Measurements from ENCODE around the gene GRIK4. TPM values are rescaled to one million over a fixed set of nuclear protein-coding genes. Genes with fewer than 3 reads are reported as not detected.
A peak's percentile ranks its signal among the peaks of the same experiment; 100 is the strongest.

Gene GRIK4
- total and polyA plus RNA-seq, 2 of the 4 experiments (the other 2 are of a cell fraction), result 0.18 to 0.38 TPM

DNA sequence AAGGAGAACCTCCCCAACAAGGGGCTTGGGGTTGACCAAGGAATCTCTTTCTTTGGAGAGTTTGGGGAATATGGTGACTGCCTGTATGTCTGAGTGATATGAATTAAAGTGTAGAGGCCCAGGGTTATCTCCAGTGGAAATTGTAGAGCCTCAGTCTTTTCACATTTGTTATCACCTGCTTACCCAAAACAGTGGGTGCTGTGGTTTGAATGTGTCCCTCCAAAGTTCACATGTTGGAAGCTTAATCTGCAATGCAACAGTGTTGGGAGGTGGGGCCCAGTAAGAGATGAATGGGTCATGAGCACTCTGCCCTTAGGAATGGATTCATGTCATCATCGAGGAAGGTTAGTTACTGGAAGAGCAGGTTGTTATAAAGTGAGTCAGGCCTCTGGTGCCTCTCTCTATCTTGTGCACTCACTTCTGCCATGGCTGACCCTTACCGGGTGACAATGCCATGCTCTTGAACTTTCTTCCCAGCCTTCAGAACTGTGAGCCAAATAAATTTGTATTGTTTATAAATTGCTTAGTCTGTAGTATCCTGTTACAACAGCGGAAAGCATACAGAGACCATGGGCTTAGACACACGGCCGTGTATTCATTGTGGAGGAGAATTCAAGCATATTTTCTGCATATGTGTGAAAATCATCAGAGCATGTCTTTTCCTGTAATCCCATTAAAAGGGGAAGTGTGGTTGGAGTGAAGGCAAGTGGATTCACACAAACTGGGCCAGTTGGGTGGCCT, 398.3 kb downstream of the GRIK4 start:
- Histone ChIP-seq H4K20me1 (ENCODE audit: insufficient read depth, low read length) (no peaks in the 10 kb centered on the region), H3K18ac (ENCODE audit: low read depth, low read length) (no peak overlapping the region), H2BK15ac (ENCODE audit: low read depth, low read length) (no peak overlapping the region), H2BK5ac (ENCODE audit: low read depth, low read length, poor library complexity, severe bottlenecking) (no peak overlapping the region), H3K9me3 (ENCODE audit: control insufficient read depth, insufficient read depth, low read length) (no peaks in the 10 kb centered on the region), H2AFZ (replicated peaks; ENCODE audit: low read length, poor library complexity) (no peak overlapping the region), H4K5ac (ENCODE audit: low read depth, low read length) (no peak overlapping the region), H3K4me2 (ENCODE audit: low read depth, low read length) (no peak overlapping the region), H4K91ac (ENCODE audit: insufficient read depth, low read depth, low read length) (no peak overlapping the region), H3K27me3 (ENCODE audit: control insufficient read depth, insufficient read depth, low read length) (peaks cover 16% of the 10 kb centered on the region; the same call in 1 of the 2 replicates), H3K9ac (ENCODE audit: low read depth, low read length) (no peak overlapping the region), H2AK9ac (replicated peaks; ENCODE audit: low read depth, low read length, poor library complexity) (no peak overlapping the region), H3K4ac (ENCODE audit: low read depth, low read length) (no peak overlapping the region), H3K9me1 (ENCODE audit: insufficient read depth, low read length) (no peaks in the 10 kb centered on the region), H3K36me3 (ENCODE audit: control insufficient read depth, insufficient read depth, low read length) (no peaks in the 10 kb centered on the region), H3K4me1 (ENCODE audit: control insufficient read depth, insufficient read depth, low read length) (no peaks in the 10 kb centered on the region), H3K14ac (replicated peaks; ENCODE audit: low read depth, low read length) (no peak overlapping the region), H2BK20ac (ENCODE audit: low read depth, low read length) (no peak overlapping the region), H3K4me3 (ENCODE audit: insufficient read depth, low read depth, low read length) (no peak overlapping the region), H4K8ac (ENCODE audit: low read depth in 2 of 2, low read length in 2 of 2) (no peak overlapping the region), H3K56ac (ENCODE audit: extremely low read depth, insufficient read depth, low read length) (no peak overlapping the region), H2AK5ac (ENCODE audit: low read depth, low read length) (no peak overlapping the region), H2BK120ac (ENCODE audit: low read depth, low read length) (no peak overlapping the region), H3K79me1 (ENCODE audit: low read depth in 1 of 2, low read length in 2 of 2) (no peaks in the 10 kb centered on the region), H3K27ac (ENCODE audit: insufficient read depth, low read length) (no peak overlapping the region), H3K23ac (ENCODE audit: low read depth, low read length) (no peak overlapping the region)
- dilution Hi-C loops (cut with HindIII; ENCODE audit: low sequenced_read_pairs, unreplicated experiment) (no loop called here), intact Hi-C loops (cut with micrococcal nuclease) (no loop called here), in situ Hi-C loops (cut with MboI; ENCODE audit: low sequenced_read_pairs) (no loop called here)
- TF ChIP-seq NFE2L2 (IDR thresholded peaks at IDR 0.05; ENCODE audit: low read depth, low read length), result no peak
- TF ChIP-seq POLR2A (IDR thresholded peaks at IDR 0.05; ENCODE audit: low read depth, low read length), result no peak
- no peak for TF ChIP-seq MXI1 (IDR thresholded peaks at IDR 0.05; ENCODE audit: borderline replicate concordance, low read depth, low read length)
- TF ChIP-seq FOS (IDR thresholded peaks at IDR 0.05; ENCODE audit: low read depth, low read length), result no peak
- TF ChIP-seq CEBPB (IDR thresholded peaks at IDR 0.05; ENCODE audit: low read depth, low read length), result no peak
- TF ChIP-seq, protein P1, sequence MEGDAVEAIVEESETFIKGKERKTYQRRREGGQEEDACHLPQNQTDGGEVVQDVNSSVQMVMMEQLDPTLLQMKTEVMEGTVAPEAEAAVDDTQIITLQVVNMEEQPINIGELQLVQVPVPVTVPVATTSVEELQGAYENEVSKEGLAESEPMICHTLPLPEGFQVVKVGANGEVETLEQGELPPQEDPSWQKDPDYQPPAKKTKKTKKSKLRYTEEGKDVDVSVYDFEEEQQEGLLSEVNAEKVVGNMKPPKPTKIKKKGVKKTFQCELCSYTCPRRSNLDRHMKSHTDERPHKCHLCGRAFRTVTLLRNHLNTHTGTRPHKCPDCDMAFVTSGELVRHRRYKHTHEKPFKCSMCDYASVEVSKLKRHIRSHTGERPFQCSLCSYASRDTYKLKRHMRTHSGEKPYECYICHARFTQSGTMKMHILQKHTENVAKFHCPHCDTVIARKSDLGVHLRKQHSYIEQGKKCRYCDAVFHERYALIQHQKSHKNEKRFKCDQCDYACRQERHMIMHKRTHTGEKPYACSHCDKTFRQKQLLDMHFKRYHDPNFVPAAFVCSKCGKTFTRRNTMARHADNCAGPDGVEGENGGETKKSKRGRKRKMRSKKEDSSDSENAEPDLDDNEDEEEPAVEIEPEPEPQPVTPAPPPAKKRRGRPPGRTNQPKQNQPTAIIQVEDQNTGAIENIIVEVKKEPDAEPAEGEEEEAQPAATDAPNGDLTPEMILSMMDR (conservative IDR thresholded peaks at IDR 0.05; ENCODE audit: low read depth, low read length), result no peak
- no peak for TF ChIP-seq RFX5 (IDR thresholded peaks at IDR 0.05; ENCODE audit: low read depth, low read length)
- TF ChIP-seq CHD1 (IDR thresholded peaks at IDR 0.05; ENCODE audit: low read depth, low read length), result no peak
- no peak for TF ChIP-seq MAFK (IDR thresholded peaks at IDR 0.05; ENCODE audit: low read depth, low read length)
- no peak for TF ChIP-seq RCOR1 (IDR thresholded peaks at IDR 0.05; ENCODE audit: insufficient replicate concordance, low read length)
- no peak for TF ChIP-seq BHLHE40 (IDR thresholded peaks at IDR 0.05; ENCODE audit: low read depth, low read length)
- no peak for TF ChIP-seq MAZ (IDR thresholded peaks at IDR 0.05; ENCODE audit: borderline replicate concordance, low read depth, low read length)
- TF ChIP-seq SMC3 (IDR thresholded peaks at IDR 0.05; ENCODE audit: low read depth, low read length), result no peak
- no peak for TF ChIP-seq RAD21 (IDR thresholded peaks at IDR 0.05; ENCODE audit: low read length)
- DNase-seq, result no peak
- ATAC-seq (ENCODE audit: low read depth), result peak; percentile 14; the same call in 1 of the 2 replicates
- POLR2A ChIA-PET (ENCODE audit: unreplicated experiment), result no interaction called here
- CTCF ChIA-PET, result no interaction called here
- WGBS, 2 experiments (ENCODE audit: extremely low coverage in 2 of 2, insufficient read length in 1 of 2), result 20% methylated on average over 1 of the region's 5 CpGs; no CpG with 5 or more reads in 1 of the 2 experiments
- BruUV-seq (replicated peaks), result no TSS peak
